G401 (cell line): Measurements from ENCODE around the gene PNPLA1. TPM values are rescaled to one million over a fixed set of nuclear protein-coding genes. Genes with fewer than 3 reads are reported as not detected.

Experiments used
- DNase-seq: peaks from one replicate; pipeline ENCODE4 v3.0.0-alpha.2; 2015; ENCODE audit warnings: low spot score
- in situ Hi-C: cut with HindIII; loops from 2 replicates; pipeline ENCODE4 v1.10.0; 2016; ENCODE audit warnings: low sequenced_read_pairs, mixed read lengths
- total RNA-seq: library from RNA; depleted of rRNA; stranded (reverse); fragments of >200 nt; shearing (Covaris generic); gene quantifications from 2 replicates; pipeline ENCODE4 v1.2.3, GENCODE V29; 2014; rRNA removed

PNPLA1 gene
- total RNA-seq = not detected in 2 replicates

GRCh38 chr6:36269834-36270705 is at the start of gene PNPLA1:
Gene PNPLA1 (plus strand): TSS chr6:36270060. CDS start chr6:36270460, 400 bp downstream.
- in situ Hi-C loops = no loop called here
- DNase-seq = no peak

GRCh38 chr6:36220226-36220625 is 49.6 kb upstream of the PNPLA1 start:
- DNase-seq = no peak

GRCh38 chr6:36221674-36222073 is 48.2 kb upstream of the PNPLA1 start:
- in situ Hi-C loops = no loop called here
- no peak for DNase-seq

More at GRCh38 chr6:36220226-36220625, 49.6 kb upstream of the PNPLA1 start:
- in situ Hi-C loops = no loop called here

GRCh38 chr6:36222924-36223323 is 46.9 kb upstream of the PNPLA1 start:
- in situ Hi-C loops = no loop called here
- DNase-seq = no peak

DNA sequence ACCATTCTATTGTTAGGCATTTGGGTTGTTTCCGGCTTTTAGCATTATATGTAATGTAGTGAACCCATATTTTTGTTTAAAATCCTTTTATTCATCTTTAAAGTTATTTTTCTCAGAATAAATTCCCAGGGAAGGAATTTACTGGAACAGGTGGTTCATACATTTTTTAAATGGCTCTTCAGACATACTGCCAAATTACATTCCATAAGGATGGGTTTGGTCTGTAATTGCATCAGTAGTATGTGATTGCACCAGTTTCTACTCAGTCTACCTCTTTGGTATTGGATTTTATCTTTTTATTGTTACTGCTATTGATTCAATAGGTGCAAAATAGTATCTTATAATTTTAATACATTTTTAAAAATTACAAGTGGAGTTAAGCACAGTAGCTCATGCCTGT is 46.2 kb upstream of the PNPLA1 start:
- in situ Hi-C loops = no loop called here
- DNase-seq = no peak

- DNase-seq = no peak
- in situ Hi-C loops = no loop called here
These were observed 44.9 kb upstream of the PNPLA1 start for GRCh38 chr6:36224918-36225461.

- in situ Hi-C loops = no loop called here
- no peak for DNase-seq
These were observed 43.3 kb upstream of the PNPLA1 start for GRCh38 chr6:36226438-36227047.

DNA sequence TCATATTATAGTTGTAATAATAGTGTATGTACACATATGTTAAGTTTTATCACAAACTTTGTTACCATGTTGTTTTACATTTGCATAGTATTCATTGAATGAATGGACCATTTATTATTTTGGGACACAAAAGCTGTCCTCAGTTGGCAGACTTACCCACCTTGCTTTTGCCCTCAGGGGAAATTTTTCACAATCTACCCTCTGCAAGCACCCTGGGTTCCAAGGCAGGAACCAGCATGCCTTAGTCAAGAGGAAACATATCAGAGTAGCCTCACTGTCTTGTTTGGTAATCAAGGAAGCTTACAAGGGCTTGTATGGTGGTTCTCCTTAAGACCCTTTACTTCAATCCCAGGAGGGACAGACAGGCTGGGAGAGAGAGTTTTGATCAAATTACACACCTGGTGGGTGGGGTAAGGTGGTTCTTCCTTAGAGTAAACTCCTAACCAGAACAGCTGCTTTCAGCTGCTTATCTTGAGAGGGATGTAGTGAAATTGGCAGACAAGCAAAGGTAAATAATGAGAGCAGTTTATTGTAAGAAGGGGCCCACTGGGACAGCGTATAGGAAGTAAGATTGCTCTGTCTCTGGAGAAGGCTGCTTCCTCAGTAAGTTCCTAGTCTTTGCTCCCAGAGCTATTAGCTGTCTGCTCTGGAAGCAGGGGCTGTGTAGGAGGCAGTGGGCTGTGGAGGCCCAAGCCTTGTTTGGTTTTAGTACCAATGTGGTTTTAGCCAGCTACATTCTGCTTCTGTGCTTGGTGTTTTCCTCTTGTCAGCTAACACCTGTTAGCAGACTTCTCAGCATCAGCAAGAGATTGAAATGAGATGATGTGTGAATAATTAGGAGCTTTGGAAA is 42.3 kb upstream of the PNPLA1 start:
- in situ Hi-C loops = no loop called here
- DNase-seq = no peak

- in situ Hi-C loops = no loop called here
- DNase-seq = no peak
These were observed 40.6 kb upstream of the PNPLA1 start for GRCh38 chr6:36229223-36229622.

- in situ Hi-C loops = no loop called here
- no peak for DNase-seq
These were observed 39.5 kb upstream of the PNPLA1 start for GRCh38 chr6:36230371-36230770.

GRCh38 chr6:36232172-36232571 is 37.7 kb upstream of the PNPLA1 start:
- DNase-seq = no peak
- in situ Hi-C loops = no loop called here

DNA sequence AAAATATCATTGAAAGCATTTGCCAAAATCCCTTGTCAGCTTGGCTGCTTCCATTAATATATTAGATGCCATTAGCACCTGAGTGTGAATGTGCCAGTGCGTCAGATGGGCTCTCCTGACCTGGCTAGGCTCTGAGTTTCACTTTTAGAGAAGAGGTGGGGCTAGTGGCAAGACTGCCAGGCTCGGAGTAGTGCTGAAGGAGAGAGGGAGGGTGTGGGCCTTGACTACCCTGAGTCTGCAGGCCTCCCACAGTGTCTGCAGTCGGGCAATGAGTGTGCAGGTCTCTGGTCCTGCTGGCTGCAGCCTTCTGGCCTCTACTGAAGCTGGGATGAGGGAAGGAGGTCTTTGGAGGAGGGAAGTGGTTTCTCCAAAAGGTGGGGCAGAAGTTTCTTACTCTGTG is 34.6 kb upstream of the PNPLA1 start:
- peak; percentile 3 for DNase-seq
- in situ Hi-C loops = no loop called here

- in situ Hi-C loops = no loop called here
- no peak for DNase-seq
These were observed 34.0 kb upstream of the PNPLA1 start for GRCh38 chr6:36235862-36236261.

DNA sequence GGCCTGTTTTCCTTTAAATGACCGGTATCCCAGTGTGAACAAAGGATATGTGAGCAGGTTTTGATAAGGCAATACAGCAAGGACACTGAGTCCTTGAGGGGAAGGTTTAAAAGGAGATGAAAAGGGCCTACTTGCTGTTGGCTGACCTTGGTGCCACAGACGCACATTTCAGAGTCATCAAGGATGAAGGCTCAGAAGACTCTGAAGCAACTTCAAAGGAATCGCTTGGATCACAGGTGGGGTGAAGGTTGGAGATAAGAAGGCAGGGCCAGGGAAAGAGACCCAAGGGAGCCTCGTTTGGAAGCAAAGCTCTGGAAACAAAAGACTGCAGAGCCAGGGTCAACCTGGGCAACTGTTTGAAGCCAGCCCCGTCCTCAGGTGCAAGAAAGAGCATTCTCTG is 30.1 kb upstream of the PNPLA1 start:
- in situ Hi-C loops = no loop called here
- DNase-seq = no peak

DNA sequence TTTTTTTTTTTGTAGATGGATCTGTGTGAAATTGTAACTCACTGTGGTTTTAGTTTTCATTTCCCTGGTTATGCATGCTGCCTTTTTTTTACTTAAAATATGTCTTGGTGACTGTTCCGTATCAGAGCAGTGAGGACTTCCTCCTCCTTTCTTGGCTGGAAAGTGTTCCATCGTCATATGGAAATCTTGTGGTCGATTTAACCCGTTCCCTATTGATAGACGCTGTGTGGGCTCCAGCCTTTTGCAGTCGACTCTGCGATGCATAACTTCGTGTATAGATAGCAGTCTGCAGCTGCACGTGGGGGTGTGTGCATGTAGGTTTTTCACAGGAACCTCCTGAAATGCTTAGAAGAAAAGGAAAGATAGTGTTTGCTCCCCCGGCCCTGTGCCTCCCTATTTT is 28.1 kb upstream of the PNPLA1 start:
- in situ Hi-C loops = no loop called here
- DNase-seq = no peak

DNA sequence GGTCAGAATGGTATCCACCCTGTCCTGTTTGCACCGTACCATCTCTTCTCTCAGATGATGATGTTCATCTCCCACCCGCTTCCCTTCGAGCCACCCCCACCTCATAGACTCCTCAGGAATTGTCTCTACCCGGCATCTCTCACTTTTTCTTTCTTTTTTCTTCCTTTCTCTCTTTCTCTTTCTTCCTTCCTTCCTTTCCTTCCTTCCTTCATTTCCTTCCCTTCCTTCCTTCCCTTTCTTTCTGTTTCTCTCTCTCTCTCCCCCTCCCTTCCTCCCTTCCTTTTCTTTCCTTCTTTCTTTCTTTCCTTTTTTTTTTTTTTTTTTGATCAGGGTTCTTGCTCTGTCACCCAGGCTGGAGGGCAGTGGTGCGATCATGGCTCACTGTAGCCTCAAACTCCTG is 27.7 kb upstream of the PNPLA1 start:
- DNase-seq = no peak
- in situ Hi-C loops = no loop called here

DNA sequence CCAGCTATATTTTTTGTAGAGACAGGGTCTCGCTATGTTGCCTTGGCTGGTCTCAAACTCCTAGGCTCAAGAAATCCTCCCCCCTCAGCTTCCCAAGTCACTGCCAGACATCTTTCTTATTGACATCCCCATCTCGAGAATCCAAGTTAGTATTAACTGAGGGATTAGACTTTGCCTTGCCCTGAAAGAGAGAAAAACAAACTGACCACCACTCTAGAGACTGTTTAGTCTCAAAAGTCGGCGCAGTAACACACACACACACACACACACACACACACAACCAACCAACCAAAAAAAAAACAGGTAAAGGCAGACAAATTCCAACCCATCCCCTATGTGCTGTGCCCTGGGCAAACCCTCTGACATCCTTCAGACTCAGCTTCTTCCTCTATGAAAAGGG is 27.2 kb upstream of the PNPLA1 start:
- DNase-seq = no peak
- in situ Hi-C loops = no loop called here

GRCh38 chr6:36243562-36244212 is 26.2 kb upstream of the PNPLA1 start:
- in situ Hi-C loops = no loop called here
- DNase-seq = no peak

DNA sequence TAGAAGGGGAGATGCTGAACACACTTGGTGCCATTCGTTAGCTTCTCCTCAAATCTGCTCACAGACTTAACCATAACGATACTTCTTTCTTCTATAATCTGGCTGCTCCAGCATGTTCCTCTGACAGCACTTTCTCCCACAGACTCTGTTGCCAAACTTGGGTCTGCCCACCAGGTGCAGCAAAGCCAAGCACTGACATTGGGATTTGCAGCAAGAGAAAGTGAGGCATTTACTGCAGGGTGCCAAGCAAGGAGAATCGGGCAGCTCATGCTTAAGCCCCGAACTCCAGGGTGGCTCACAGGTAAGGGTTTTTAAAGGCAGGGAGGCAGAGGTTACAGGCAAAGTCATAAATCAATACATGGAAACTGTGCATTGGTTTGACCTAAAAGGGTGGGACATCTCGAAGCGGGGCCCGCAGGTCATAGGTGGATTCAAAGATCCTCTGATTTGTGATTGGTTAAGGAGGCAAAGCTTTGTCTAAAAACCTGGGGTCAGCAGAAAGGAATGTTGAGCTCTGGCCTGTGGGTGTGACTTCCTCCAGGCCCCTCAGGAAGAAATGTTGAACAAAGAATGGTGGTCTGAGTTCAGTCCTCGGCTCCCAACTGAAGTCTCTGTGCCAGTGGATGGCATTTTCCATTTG is 25.1 kb upstream of the PNPLA1 start:
- DNase-seq = no peak
- in situ Hi-C loops = no loop called here
